HG03159 (cell line): ENCODE results near the gene TGIF2.
A peak's percentile ranks its signal among the peaks of the same experiment; 100 is the strongest.
"Not testable (repeated sequence)": the region's sequence is repeated elsewhere in the genome, so short reads cannot be mapped to it uniquely, and the experiment has no call there.

Experiments used
- ATAC-seq: cut with Tn5 transposase; IDR thresholded peaks from one replicate; pipeline ENCODE4 v1.9.1; 2021; ENCODE audit warnings: mild to moderate bottlenecking, moderate library complexity; ENCODE audit not compliant: unreplicated experiment

The TGIF2 gene

DNA sequence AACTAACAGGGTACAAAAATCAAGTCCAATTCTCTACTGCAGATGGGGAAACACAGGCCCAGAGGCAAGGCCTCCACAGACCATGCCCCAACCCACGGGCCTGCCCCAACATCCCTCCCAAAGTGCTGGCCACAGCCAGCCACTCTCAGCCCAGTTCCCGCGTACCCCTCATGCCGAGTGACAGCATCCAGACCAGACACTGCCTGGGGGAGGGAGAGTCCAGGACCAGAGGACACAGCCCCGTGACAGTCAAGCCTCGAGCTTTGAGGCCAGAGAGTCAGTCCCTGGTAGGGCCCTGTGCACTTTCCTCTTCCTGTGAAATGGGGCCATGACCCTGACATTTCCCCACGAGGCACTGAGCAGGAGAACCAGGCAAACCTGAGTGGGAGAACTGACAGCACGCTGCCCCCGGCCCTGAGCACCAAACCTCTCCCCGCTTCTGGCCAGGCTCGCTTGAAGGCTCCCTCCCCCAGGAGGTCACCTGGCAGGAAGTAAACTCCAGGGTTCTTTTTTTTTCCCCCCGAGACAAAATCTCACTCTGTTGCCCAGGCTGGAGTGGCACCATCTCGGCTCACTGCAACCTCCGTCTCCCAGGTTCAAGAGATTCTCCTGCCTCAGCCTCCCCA, 27.2 kb upstream of the TGIF2 start:
- no peak for ATAC-seq

DNA sequence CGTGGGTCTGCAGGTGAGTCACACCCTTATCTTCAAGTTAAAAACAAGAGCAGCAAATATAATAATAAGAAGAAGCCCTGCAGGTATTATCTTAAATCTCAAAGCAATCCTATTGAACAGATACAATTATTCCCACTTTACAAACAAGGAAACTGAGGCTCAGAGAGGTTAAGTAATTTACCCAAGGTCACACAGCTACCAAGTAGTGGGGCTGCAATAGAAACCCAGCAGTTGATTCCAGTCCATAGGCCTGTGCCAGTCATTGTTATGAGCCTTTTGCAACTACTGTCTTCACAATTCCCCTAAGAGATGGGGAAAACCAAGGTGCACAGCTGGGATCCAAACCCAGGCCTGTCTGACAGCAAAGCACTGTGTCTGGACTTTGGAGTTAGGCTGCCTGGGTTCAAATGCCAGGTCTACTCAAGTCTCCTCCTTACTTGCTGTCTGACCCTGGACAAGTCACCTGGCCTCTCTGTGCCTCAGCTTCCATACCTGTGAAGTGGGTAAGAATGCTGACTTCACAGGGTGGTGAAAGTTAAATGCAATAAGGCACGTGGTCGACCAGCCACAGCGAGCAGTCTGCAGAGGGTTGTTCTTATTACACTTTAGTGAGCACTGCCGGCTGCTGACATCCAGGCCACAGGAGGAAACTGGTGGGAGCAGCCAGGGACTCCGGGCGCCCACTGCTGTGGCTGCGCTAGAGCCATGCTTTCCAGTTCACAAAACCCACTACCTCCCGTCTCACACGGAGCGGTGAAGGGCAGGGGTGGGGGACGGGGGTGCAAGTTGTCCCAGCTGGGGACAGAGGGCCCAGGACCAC, 26.0 kb upstream of the TGIF2 start:
- no peak for ATAC-seq

DNA sequence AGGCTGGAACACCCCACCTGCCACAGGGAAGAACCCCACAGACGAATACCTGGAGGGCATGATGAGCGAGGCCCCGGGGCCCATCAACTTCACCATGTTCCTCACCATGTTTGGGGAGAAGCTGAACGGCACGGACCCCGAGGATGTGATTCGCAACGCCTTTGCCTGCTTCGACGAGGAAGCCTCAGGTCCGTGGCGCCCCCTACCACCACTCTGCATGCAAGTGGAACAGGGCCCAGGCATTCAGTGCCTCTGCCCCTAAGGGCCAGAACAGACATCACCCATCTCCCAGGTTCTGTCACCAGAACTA, 25.4 kb upstream of the TGIF2 start:
- no peak for ATAC-seq

DNA sequence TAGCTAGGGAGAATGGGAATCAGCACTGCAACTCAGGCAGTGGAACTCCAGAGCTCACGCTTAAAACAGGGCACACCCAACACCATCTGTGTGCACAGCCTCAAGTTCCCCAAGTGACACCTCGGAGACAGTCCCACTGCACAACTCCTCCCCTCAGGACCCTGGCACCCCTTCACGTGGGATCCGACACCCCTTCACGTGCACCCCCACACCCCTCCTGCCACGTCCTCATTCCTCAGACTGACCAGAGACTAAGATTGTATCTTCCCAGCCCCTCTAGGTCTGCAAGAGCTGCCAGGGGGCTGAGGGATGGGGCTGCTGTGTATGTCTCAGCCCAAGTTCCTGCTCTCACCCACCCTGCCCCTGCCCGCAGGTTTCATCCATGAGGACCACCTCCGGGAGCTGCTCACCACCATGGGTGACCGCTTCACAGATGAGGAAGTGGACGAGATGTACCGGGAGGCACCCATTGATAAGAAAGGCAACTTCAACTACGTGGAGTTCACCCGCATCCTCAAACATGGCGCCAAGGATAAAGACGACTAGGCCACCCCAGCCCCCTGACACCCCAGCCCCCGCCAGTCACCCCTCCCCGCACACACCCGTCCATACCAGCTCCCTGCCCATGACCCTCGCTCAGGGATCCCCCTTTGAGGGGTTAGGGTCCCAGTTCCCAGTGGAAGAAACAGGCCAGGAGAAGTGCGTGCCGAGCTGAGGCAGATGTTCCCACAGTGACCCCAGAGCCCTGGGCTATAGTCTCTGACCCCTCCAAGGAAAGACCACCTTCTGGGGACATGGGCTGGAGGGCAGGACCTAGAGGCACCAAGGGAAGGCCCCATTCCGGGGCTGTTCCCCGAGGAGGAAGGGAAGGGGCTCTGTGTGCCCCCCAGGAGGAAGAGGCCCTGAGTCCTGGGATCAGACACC, 24.4 kb upstream of the TGIF2 start:
- no peak for ATAC-seq

DNA sequence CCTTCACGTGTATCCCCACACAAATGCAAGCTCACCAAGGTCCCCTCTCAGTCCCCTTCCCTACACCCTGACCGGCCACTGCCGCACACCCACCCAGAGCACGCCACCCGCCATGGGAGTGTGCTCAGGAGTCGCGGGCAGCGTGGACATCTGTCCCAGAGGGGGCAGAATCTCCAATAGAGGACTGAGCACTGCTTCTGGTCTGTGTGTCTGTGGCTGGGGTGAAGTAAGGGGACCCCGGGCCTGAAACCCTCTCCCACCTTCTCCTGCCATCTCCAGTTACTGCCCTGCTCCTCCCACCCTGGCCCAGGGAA, 23.8 kb upstream of the TGIF2 start:
- no peak for ATAC-seq

DNA sequence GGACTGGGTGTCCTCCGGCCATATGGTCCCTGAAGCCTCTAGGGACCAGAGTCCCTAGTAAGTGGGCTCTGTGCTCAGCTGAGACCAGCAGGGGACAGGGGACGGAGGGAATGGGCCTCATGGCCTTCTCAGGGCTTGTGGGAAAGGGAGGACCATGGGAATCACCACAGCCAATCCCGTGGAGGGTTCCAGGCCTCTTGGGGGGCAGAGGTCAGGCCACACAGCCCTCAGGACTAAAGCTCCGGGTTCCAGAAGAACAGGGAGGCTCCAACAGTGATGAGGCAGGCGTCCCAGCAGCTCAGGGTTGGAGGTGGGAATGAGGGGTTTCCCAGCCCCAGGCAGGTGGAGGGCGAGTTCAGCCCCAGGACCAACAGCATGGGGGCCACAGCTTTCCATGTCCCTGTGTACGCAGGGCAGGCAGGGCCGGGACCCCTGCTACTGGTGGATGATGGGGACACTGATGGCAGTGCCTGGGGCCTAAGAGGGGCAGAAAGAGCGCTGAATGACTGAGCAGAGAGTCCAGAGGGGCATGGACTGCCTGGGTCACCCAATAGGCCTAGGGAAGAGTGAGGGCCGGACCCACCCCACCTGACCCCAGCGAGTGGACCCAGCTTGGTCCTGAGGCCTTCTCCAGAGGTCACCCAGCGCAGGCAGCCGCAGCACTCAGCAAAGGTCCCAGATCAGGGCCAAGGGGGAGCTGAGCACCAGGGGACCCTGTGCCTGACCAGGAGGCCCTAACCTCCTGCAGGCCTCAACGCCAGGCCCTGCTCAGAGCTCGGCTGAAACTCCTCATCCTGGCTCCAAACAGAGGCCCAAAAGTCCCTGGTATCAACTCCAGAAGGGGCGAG, 23.2 kb upstream of the TGIF2 start:
- ATAC-seq, result no peak

DNA sequence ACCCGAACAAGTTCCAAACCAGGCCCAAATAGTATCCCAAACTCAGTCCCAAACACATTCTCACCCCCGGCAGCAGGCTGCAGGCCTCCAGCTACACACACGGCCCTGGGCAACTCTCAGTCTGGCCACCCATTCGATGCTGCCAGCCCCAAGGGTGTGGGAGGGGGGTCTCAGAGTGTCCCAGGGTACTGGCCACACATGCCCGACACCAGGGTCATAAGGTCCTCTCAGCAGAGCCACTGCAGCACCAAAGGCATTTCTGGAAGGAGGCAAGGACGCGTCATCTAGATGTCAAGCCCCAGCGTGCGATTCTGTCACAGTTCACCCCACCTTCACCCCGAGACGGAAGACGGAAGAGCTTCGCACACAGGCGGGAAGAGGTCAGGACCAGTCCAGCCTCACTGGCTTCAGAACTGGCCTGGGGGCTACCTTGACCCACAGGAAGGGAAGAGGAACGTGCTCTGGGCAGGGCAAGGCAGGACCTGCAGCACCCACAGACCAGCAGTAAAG, 22.6 kb upstream of the TGIF2 start:
- no peak for ATAC-seq

DNA sequence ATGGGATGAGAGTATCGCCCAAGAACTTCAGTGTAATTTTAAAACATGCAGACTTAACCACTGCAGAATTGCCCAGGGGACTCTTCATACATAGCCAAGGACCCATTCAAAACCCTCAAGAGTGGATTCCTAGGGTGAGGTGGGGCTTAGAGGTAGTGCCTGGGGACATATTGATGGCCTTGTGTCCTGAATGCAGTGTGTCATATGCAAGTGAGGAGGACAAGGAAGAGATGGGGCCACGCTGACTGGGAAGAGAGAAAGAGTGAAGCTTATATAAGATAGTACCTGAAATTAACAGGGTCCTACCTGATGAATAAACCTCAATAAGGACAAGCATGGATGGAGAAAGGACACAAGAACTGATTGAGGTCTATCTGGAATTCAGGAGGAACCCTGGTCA, 18.1 kb upstream of the TGIF2 start:
- ATAC-seq, result no peak

DNA sequence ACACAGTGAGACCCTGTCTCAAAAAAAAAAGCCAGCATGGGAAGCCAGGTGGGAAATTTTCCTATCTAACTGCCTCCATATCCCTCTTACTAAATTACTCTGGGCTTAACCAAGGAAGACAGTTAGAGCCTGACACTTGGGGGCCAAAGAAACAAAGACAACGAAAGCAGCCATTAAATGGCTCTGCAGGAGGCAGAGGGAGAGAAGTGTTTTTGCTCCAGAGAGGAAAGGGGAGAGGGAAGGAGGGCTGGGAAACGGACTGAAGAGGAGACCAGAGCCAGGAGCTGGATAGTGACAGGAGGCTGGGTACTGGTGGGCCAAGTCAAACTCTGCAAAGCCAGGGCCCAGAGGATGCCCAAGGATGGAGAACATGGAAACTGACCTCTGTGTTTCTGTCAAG, 10.7 kb upstream of the TGIF2 start:
- no peak for ATAC-seq

DNA sequence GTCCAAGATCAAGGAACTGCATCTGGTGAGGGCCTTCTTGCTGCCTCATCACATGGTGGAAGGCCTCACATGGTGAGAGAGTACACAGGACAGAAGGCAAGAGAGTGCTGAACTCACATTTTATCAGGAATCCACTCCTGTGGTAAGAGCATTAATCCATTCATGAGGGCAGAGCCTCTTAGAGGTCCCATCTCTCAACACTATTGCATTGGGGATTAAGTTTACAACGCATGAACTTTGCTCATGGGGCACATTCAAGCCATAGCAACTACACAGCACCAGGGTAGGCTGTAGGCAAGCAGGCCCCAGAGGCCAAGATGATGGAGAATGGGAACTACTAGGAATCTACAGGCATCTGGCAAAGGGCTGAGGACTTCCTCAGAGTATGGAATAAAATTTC, 10.0 kb upstream of the TGIF2 start:
- ATAC-seq, result no peak

DNA sequence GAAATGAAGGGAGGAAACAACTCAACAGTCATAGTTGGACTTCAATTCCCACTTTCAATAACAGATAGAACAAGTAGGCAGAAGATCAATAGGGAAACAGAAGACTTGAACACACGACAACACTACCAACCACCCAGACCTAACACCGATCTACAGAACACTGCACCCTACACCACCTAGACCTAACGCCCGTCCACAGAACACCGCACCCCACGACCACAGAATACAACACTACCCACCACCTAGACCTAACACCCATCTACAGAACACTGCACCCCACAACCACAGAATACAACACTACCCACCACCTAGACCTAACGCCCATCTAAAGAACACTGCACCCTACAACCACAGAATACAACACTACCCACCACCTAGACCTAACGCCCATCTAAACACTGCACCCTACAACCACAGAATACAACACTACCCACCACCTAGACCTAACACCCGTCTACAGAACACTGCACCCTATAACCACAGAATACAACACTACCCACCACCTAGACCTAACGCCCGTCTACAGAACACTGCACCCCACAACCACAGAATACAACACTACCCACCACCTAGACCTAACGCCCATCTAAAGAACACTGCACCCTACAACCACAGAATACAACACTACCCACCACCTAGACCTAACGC, 9.2 kb upstream of the TGIF2 start:
- not testable (repeated sequence) for ATAC-seq

DNA sequence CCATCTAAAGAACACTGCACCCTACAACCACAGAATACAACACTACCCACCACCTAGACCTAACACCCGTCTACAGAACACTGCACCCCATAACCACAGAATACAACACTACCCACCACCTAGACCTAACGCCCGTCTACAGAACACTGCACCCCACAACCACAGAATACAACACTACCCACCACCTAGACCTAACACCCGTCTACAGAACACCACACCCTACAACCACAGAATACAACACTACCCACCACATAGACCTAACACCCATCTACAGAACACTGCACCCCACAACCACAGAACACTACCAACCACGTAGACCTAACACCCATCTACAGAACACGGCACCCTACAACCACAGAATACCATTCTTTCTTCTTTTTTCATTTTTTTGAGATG, 8.7 kb upstream of the TGIF2 start:
- ATAC-seq, result not testable (repeated sequence)

DNA sequence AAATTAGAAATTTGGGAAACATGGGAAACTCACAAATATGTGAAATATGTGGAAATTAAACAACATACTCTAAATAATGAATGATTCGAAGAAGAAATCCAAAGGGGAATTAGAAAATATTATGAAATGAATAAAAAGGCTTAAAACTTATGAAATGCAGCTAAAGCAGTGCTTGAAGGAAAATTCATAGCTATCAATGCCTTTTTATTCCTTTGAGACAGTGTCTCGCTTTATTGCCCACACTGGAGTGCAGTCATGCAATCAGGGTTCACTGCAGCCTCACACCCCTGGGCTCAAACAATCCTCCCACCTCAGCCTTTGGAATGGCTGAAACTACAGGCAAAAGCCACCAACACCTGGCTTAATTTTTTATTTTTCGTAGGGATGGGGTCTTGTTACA, 7.9 kb upstream of the TGIF2 start:
- ATAC-seq, result no peak

DNA sequence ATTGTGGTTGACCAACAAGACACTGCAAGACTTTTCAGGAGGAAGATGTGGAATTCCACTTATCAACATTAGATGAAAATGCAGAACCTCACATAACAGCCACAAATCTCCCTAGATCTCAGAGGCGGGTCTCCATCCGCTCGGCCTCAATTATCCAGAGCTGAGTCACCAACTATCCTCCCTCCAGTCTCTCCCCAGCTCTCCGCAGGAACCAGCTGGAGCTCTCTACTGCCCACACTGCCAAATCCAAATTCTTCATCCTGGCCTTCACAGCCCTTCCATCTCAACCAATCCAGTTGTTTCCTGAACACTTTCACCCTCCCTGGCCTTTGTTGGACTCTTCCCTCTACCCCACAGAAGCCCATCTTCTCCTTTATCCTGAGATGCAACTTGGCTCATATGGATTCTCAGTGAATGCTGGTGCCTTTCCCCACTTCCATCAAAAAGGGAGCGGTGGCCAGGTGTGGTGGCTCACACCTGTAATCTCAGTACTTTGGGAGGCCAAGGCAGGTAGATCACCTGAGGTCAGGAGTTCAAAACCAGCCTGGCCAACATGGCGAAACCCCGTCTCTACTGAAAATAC, 3.5 kb upstream of the TGIF2 start:
- no peak for ATAC-seq

DNA sequence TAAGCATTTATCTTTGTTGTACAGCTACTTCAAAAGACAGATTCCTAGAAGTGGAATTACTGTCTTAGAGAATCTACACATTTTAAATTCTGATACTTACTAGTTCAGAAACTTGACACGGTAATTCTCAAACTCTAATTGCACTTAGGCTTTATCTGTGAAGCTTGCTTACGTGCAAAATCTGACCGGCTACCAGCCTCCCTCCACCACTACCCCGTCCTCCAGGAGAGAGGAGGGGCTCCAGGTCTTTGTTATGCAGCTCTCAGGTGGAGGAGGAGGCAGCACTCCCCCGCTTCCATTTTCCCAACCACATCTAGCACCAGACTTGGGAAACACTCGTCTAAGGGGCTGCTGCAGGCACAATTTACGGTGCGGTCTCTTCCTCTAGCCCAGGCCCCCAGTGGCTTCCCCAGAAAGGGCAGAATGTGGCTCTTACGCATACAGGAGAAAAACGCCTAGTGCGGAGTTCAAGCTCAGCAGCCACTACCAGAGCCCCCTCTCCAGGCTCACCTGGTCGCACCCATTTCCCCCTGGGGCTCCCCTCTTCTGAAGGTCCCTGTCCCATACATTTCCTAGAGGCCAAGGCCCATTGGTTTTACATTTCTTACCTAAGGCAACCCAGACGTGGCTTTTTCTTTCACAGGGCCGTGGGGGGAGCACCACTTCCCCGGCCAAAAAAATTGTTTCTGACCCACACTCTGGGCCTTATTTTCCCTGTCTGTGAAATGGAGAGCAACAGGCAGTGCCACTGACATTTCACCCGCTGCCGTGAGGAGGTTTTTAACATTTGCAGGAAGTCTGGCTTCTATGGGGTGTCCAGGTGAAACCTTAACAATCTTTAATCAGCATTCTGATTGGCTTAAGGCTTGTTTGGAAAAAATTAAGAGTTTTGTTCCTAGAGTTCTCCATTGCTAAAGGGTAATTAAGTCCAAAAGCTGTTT, 1.6 kb upstream of the TGIF2 start:
- ATAC-seq, result no peak

DNA sequence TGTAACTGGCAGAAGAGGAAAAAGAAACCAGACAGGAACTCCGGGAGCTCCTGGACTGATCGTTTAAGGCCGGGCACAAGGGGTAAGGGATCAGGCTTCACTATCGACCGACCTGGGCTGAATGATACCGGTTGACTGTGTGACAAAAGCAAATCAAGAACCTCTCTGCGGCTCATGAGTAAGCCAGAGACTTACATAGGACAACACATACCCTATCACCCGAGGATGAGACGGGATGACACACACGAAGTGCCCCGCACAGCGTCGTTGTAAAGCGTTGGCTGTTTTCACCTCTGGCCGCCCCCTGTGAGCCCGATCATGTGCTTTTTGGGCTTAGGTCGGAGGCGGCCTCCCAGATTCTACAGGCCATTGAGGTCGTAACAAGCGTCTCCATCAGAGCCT, 695 bp upstream of the TGIF2 start:
- peak; percentile 26 for ATAC-seq

DNA sequence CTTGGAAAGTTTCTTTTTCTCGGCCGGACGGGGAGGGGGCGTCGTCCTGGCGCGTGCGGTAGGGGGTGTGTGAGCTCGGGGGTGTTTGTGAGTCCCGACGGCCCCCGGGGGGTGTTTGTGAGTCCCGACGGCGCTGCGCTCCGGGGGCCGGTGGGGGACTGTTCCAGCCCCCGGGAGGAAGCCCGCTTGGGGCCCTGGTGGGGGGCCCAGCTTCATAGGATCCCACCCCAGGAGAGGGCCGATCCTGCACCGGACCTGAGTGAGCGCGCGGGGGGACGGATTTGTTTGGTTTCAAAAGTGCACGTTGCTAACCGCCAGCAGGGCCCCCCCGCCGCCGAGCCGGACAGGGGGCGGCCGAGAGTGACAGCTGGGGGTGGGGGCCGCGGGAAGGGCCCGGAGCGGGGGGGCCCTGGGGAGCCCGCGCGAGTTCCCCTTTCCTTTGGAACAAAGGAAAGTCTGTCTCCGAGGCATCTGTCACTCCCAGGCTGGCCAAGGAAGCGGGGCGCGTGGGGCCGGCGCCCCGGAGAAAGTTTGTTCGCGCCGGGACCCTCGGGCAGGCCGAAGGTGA, 485 bp downstream of the TGIF2 start:
- ATAC-seq, result no peak

DNA sequence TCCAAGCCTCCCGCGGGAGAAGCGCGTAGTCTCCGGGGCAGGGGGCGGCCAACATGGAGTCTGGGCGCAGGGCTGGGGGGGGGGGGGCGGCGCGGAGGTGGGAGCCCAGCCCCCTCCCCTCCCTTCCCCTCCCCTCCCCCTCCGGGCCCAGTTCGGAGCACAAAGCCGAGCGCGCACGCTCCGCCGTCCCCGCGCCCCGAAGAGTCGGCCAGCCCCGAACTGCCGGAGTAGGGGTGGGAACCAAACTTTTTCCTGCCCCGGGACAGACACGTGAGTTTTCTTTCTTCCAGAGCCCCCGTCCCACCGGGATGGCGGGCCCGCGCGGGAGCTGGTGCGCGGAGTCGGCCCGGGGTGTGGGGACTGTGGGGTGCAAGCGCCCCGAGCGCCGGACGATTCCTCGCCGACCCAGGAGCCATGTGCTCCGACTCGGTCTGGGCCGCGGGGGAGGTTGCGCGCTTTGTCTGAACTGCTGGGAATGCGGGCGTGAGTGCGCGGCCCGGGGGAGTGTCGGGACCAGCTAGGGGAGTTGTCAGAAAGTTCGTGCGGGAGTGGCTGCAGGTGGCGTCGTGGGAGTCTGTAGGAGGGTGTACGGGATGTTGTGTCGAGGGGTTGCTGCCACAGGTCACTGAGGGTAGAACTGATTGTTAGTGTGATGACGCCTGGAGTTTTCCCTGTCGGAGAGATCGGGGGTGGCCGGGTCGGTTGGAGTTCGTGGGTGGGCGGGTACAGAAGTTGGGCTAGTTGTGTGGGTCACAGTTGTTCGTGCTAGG, 1.2 kb downstream of the TGIF2 start:
- ATAC-seq, result no peak
